OCI-LY1 (cell line): Measurements from ENCODE around the gene FANCC.

Source experiments
- H2AFZ ChIP-seq: fragments of 200-600 bp; sonication (generic), shearing (Covaris generic); 2 replicates; pipeline ENCODE4 v1.6.0; 2014; ENCODE audit warnings: antibody characterized with exemption, mild to moderate bottlenecking, low read length
- H3F3A ChIP-seq: fragments of 200-600 bp; sonication (generic), shearing (Covaris generic); 2 replicates; pipeline ENCODE4 v1.6.0; 2014; ENCODE audit warnings: mild to moderate bottlenecking, antibody characterized with exemption, low read length, moderate library complexity; ENCODE audit not compliant: insufficient read depth
- H3K27ac ChIP-seq: fragments of 200-600 bp; sonication (generic); 2 replicates; pipeline ENCODE4 v1.5.1; 2014; ENCODE audit warnings: low read length, mixed run types, mild to moderate bottlenecking, low read depth; ENCODE audit not compliant: poor library complexity, severe bottlenecking
- H3K27me3 ChIP-seq: fragments of 200-600 bp; sonication (generic); 2 replicates; pipeline ENCODE4 v1.6.0; 2014; ENCODE audit warnings: antibody characterized with exemption, mild to moderate bottlenecking, low read length, moderate library complexity; ENCODE audit not compliant: insufficient read depth
- H3K36me3 ChIP-seq: fragments of 200-600 bp; sonication (generic); 2 replicates; pipeline ENCODE4 v1.6.1; 2014; ENCODE audit warnings: mild to moderate bottlenecking, antibody characterized with exemption, low read length, moderate library complexity, mixed read lengths; ENCODE audit not compliant: insufficient read depth
- H3K4me1 ChIP-seq: fragments of 200-600 bp; sonication (generic); 2 replicates; pipeline ENCODE4 v1.5.1; 2014; ENCODE audit warnings: mild to moderate bottlenecking, low read length, moderate library complexity; ENCODE audit not compliant: insufficient read depth, severe bottlenecking
- H3K4me2 ChIP-seq: fragments of 200-600 bp; sonication (generic), shearing (Covaris generic); 2 replicates; pipeline ENCODE4 v1.6.1; 2014; ENCODE audit warnings: low read length
- H3K4me3 ChIP-seq: fragments of 200-600 bp; sonication (generic); 2 replicates; pipeline ENCODE4 v1.5.1; 2014; ENCODE audit warnings: low read length, low read depth, mild to moderate bottlenecking, mixed read lengths; ENCODE audit not compliant: poor library complexity, severe bottlenecking
- H3K79me2 ChIP-seq: fragments of 200-600 bp; shearing (Covaris generic); 2 replicates; pipeline ENCODE4 v1.6.1; 2016; ENCODE audit warnings: mixed run types, low read length, mixed read lengths; ENCODE audit not compliant: insufficient read depth
- H3K9ac ChIP-seq: fragments of 200-600 bp; sonication (generic), shearing (Covaris generic); 2 replicates; pipeline ENCODE4 v1.6.1; 2014; ENCODE audit warnings: mild to moderate bottlenecking, low read length, mixed read lengths
- H3K9me2 ChIP-seq: fragments of 200-600 bp; sonication (generic), shearing (Covaris generic); 2 replicates; pipeline ENCODE4 v1.6.1; 2014; ENCODE audit warnings: low read depth, mild to moderate bottlenecking, low read length, mixed read lengths
- H3K9me3 ChIP-seq: fragments of 200-600 bp; shearing (Covaris generic); 2 replicates; pipeline ENCODE4 v1.6.1; 2014; ENCODE audit warnings: low read length, mixed read lengths
- H4K20me1 ChIP-seq: fragments of 200-600 bp; sonication (generic), shearing (Covaris generic); 2 replicates; pipeline ENCODE4 v1.6.0; 2016; ENCODE audit warnings: mild to moderate bottlenecking, low read length; ENCODE audit not compliant: insufficient read depth
- CTCF ChIP-seq: fragments of 200-600 bp; sonication (generic), shearing (Covaris generic); IDR thresholded peaks from 2 replicates; pipeline ENCODE4 v1.5.1; 2017; ENCODE audit warnings: mild to moderate bottlenecking, antibody characterized with exemption, low read length, moderate library complexity, mixed read lengths
- EZH2 ChIP-seq: fragments of 200-600 bp; sonication (generic), shearing (Covaris generic); IDR thresholded peaks from 2 replicates; pipeline ENCODE4 v1.8.0; 2017; ENCODE audit warnings: borderline replicate concordance, mixed run types, mild to moderate bottlenecking, antibody characterized with exemption, low read length, moderate library complexity, mixed read lengths

FANCC gene

GRCh38 chr9:95192631-95193030 lies 124.9 kb downstream of the FANCC start:
- Histone ChIP-seq H3K9me2 (no peaks in the 10 kb centered on the region), H3K27me3 (no peaks in the 10 kb centered on the region), H3K27ac (no peak overlapping the region), H3K36me3 (no peaks in the 10 kb centered on the region), H3K9ac (no peak overlapping the region), H4K20me1 (no peaks in the 10 kb centered on the region), H3K9me3 (no peaks in the 10 kb centered on the region), H2AFZ (no peak overlapping the region), H3F3A (no peaks in the 10 kb centered on the region), H3K4me2 (no peak overlapping the region), H3K79me2 (no peaks in the 10 kb centered on the region), H3K4me1 (no peaks in the 10 kb centered on the region), H3K4me3 (no peak overlapping the region)
- TF ChIP-seq CTCF, result no peak
- no peak for TF ChIP-seq EZH2

GRCh38 chr9:95190413-95190812 lies 127.1 kb downstream of the FANCC start:
- no peaks in the 10 kb centered on the region for H3F3A ChIP-seq
- H3K9me3 ChIP-seq, result no peaks in the 10 kb centered on the region
- H2AFZ ChIP-seq, result no peak overlapping the region
- H3K36me3 ChIP-seq, result no peaks in the 10 kb centered on the region
- H3K79me2 ChIP-seq, result no peaks in the 10 kb centered on the region
- TF ChIP-seq CTCF, result no peak
- TF ChIP-seq EZH2, result no peak
- no peaks in the 10 kb centered on the region for H3K27me3 ChIP-seq
- no peak overlapping the region for H3K27ac ChIP-seq
- H3K4me2 ChIP-seq, result no peak overlapping the region
- H3K4me3 ChIP-seq, result no peak overlapping the region
- H3K9me2 ChIP-seq, result no peaks in the 10 kb centered on the region
- H3K9ac ChIP-seq, result no peak overlapping the region
- no peaks in the 10 kb centered on the region for H4K20me1 ChIP-seq
- H3K4me1 ChIP-seq, result no peaks in the 10 kb centered on the region

GRCh38 chr9:95189251-95190098 lies 128.0 kb downstream of the FANCC start:
- no peaks in the 10 kb centered on the region for H4K20me1 ChIP-seq
- H3K4me2 ChIP-seq, result no peak overlapping the region
- no peaks in the 10 kb centered on the region for H3F3A ChIP-seq
- no peaks in the 10 kb centered on the region for H3K9me2 ChIP-seq
- no peaks in the 10 kb centered on the region for H3K27me3 ChIP-seq
- H2AFZ ChIP-seq, result no peak overlapping the region
- TF ChIP-seq EZH2 (no peak), CTCF (no peak)
- no peak overlapping the region for H3K4me3 ChIP-seq
- H3K9ac ChIP-seq, result no peak overlapping the region
- H3K27ac ChIP-seq, result no peak overlapping the region
- H3K9me3 ChIP-seq, result no peaks in the 10 kb centered on the region
- H3K79me2 ChIP-seq, result no peaks in the 10 kb centered on the region
- H3K36me3 ChIP-seq, result no peaks in the 10 kb centered on the region
- no peaks in the 10 kb centered on the region for H3K4me1 ChIP-seq
